ENCODE results near the gene ACSM6. TPM values are rescaled to one million over a fixed set of nuclear protein-coding genes. Genes with fewer than 3 reads are reported as not detected.
"Not testable (repeated sequence)": the region's sequence is repeated elsewhere in the genome, so short reads cannot be mapped to it uniquely, and the experiment has no call there.

The ACSM6 gene
- total and polyA plus RNA-seq, 5 donors from 2014 or later, result not detected

GRCh38 chr10:95201736-95202135 lies 7.7 kb downstream of the ACSM6 start:
- no peak overlapping the region for H3K4me3 Mint-ChIP-seq
- peaks cover 0 to 13% (median 0%) of the 10 kb centered on the region in 7 donors for H3K9me3 Mint-ChIP-seq
- Histone ChIP-seq H3K27ac (ENCODE audit: insufficient read depth, low read length, poor library complexity, severe bottlenecking) (no peak overlapping the region), H3K4me3 (ENCODE audit: low read depth, low read length) (no peak overlapping the region), H3K27me3 (ENCODE audit: control insufficient read depth, insufficient read depth, low read length) (no peaks in the 10 kb centered on the region), H3K4me1 (ENCODE audit: control insufficient read depth, insufficient read depth, low read length, poor library complexity, severe bottlenecking) (no peaks in the 10 kb centered on the region), H3K36me3 (ENCODE audit: control insufficient read depth, insufficient read depth, low read length) (no peaks in the 10 kb centered on the region), H3K9me3 (ENCODE audit: control insufficient read depth in 2 of 2, low read length in 2 of 2) (no peaks in the 10 kb centered on the region)
- H3K27me3 Mint-ChIP-seq, result peaks cover 8% of the 10 kb centered on the region
- no peak overlapping the region for H3K27ac Mint-ChIP-seq
- no peaks in the 10 kb centered on the region for H3K36me3 Mint-ChIP-seq
- DNase-seq, result no peak
- no peaks in the 10 kb centered on the region for H3K4me1 Mint-ChIP-seq
- no peak for ATAC-seq (ENCODE audit: low read depth in 2 of 2)

- peaks cover 0 to 13% (median 2%) of the 10 kb centered on the region in 7 donors for H3K9me3 Mint-ChIP-seq
- H3K4me1 Mint-ChIP-seq; H3K27me3 ChIP-seq (ENCODE audit: control insufficient read depth, insufficient read depth, low read length); ATAC-seq (ENCODE audit: low read depth in 2 of 2); H3K9me3 ChIP-seq (ENCODE audit: control insufficient read depth in 2 of 2, low read length in 2 of 2); H3K36me3 Mint-ChIP-seq; H3K36me3 ChIP-seq (ENCODE audit: control insufficient read depth, insufficient read depth, low read length); H3K4me3 Mint-ChIP-seq; DNase-seq; H3K27me3 Mint-ChIP-seq; H3K4me3 ChIP-seq (ENCODE audit: low read depth, low read length); H3K27ac Mint-ChIP-seq; H3K4me1 ChIP-seq (ENCODE audit: control insufficient read depth, insufficient read depth, low read length, poor library complexity, severe bottlenecking); H3K27ac ChIP-seq (ENCODE audit: insufficient read depth, low read length, poor library complexity, severe bottlenecking): not testable (repeated sequence)
Measured at GRCh38 chr10:95202865-95203264, 8.8 kb downstream of the ACSM6 start.

GRCh38 chr10:95208702-95209391 lies 14.8 kb downstream of the ACSM6 start:
- DNase-seq, result no peak
- no peaks in the 10 kb centered on the region for H3K4me1 ChIP-seq (ENCODE audit: control insufficient read depth, insufficient read depth, low read length, poor library complexity, severe bottlenecking)
- Mint-ChIP-seq H3K4me3 (no peak overlapping the region), H3K9me3 (peaks cover 0 to 7% (median 2%) of the 10 kb centered on the region in 7 donors), H3K4me1 (no peaks in the 10 kb centered on the region), H3K27me3 (no peaks in the 10 kb centered on the region), H3K27ac (no peak overlapping the region), H3K36me3 (no peaks in the 10 kb centered on the region)
- H3K36me3 ChIP-seq (ENCODE audit: control insufficient read depth, insufficient read depth, low read length), result no peaks in the 10 kb centered on the region
- no peak overlapping the region for H3K4me3 ChIP-seq (ENCODE audit: low read depth, low read length)
- no peak for ATAC-seq (ENCODE audit: low read depth in 2 of 2)
- H3K27ac ChIP-seq (ENCODE audit: insufficient read depth, low read length, poor library complexity, severe bottlenecking), result no peak overlapping the region
- no peaks in the 10 kb centered on the region for H3K9me3 ChIP-seq (ENCODE audit: control insufficient read depth in 2 of 2, low read length in 2 of 2)
- peaks cover 2% of the 10 kb centered on the region for H3K27me3 ChIP-seq (ENCODE audit: control insufficient read depth, insufficient read depth, low read length)

- H3K4me1 ChIP-seq (ENCODE audit: control insufficient read depth, insufficient read depth, low read length, poor library complexity, severe bottlenecking), result no peaks in the 10 kb centered on the region
- H3K27me3 ChIP-seq (ENCODE audit: control insufficient read depth, insufficient read depth, low read length), result peaks cover 2% of the 10 kb centered on the region
- DNase-seq (no peak), ATAC-seq (ENCODE audit: low read depth in 2 of 2) (no peak)
- H3K4me3 ChIP-seq (ENCODE audit: low read depth, low read length), result no peak overlapping the region
- H3K36me3 ChIP-seq (ENCODE audit: control insufficient read depth, insufficient read depth, low read length), result no peaks in the 10 kb centered on the region
- H3K4me3 Mint-ChIP-seq, result no peak overlapping the region
- H3K9me3 Mint-ChIP-seq, result peaks cover 0 to 6% (median 2%) of the 10 kb centered on the region in 7 donors
- H3K9me3 ChIP-seq (ENCODE audit: control insufficient read depth in 2 of 2, low read length in 2 of 2), result no peaks in the 10 kb centered on the region
- H3K27me3 Mint-ChIP-seq, result no peaks in the 10 kb centered on the region
- no peak overlapping the region for H3K27ac ChIP-seq (ENCODE audit: insufficient read depth, low read length, poor library complexity, severe bottlenecking)
- H3K4me1 Mint-ChIP-seq, result no peaks in the 10 kb centered on the region
- no peak overlapping the region for H3K27ac Mint-ChIP-seq
- H3K36me3 Mint-ChIP-seq, result no peaks in the 10 kb centered on the region
Measured at GRCh38 chr10:95209509-95210127, 15.6 kb downstream of the ACSM6 start.

- Histone ChIP-seq H3K27ac (ENCODE audit: insufficient read depth, low read length, poor library complexity, severe bottlenecking) (no peak overlapping the region), H3K27me3 (ENCODE audit: control insufficient read depth, insufficient read depth, low read length) (peaks cover 2% of the 10 kb centered on the region), H3K36me3 (ENCODE audit: control insufficient read depth, insufficient read depth, low read length) (no peaks in the 10 kb centered on the region), H3K9me3 (ENCODE audit: control insufficient read depth in 2 of 2, low read length in 2 of 2) (no peaks in the 10 kb centered on the region), H3K4me3 (ENCODE audit: low read depth, low read length) (no peak overlapping the region), H3K4me1 (ENCODE audit: control insufficient read depth, insufficient read depth, low read length, poor library complexity, severe bottlenecking) (no peaks in the 10 kb centered on the region)
- Mint-ChIP-seq H3K27ac (no peak overlapping the region), H3K27me3 (peaks cover 5% of the 10 kb centered on the region), H3K4me1 (no peaks in the 10 kb centered on the region), H3K36me3 (no peaks in the 10 kb centered on the region), H3K4me3 (no peak overlapping the region), H3K9me3 (peaks cover 0 to 8% (median 0%) of the 10 kb centered on the region in 7 donors)
- ATAC-seq (ENCODE audit: low read depth in 2 of 2) (no peak), DNase-seq (no peak)
Measured at GRCh38 chr10:95211606-95212279, 17.7 kb downstream of the ACSM6 start.

- Histone ChIP-seq H3K4me3 (ENCODE audit: low read depth, low read length) (no peak overlapping the region), H3K27ac (ENCODE audit: insufficient read depth, low read length, poor library complexity, severe bottlenecking) (no peak overlapping the region), H3K36me3 (ENCODE audit: control insufficient read depth, insufficient read depth, low read length) (no peaks in the 10 kb centered on the region), H3K9me3 (ENCODE audit: control insufficient read depth in 2 of 2, low read length in 2 of 2) (no peaks in the 10 kb centered on the region), H3K4me1 (ENCODE audit: control insufficient read depth, insufficient read depth, low read length, poor library complexity, severe bottlenecking) (no peaks in the 10 kb centered on the region), H3K27me3 (ENCODE audit: control insufficient read depth, insufficient read depth, low read length) (peaks cover 2% of the 10 kb centered on the region)
- Mint-ChIP-seq H3K36me3 (no peaks in the 10 kb centered on the region), H3K4me1 (no peaks in the 10 kb centered on the region), H3K4me3 (no peak overlapping the region), H3K9me3 (peaks cover 0 to 8% (median 0%) of the 10 kb centered on the region in 7 donors), H3K27ac (no peak overlapping the region), H3K27me3 (peaks cover 13% of the 10 kb centered on the region)
- ATAC-seq (ENCODE audit: low read depth in 2 of 2) (no peak), DNase-seq (no peak)
Measured at GRCh38 chr10:95214369-95214768, 20.3 kb downstream of the ACSM6 start.

- Histone ChIP-seq H3K4me3 (ENCODE audit: low read depth, low read length) (no peak overlapping the region), H3K4me1 (ENCODE audit: control insufficient read depth, insufficient read depth, low read length, poor library complexity, severe bottlenecking) (no peaks in the 10 kb centered on the region), H3K36me3 (ENCODE audit: control insufficient read depth, insufficient read depth, low read length) (no peaks in the 10 kb centered on the region), H3K9me3 (ENCODE audit: control insufficient read depth in 2 of 2, low read length in 2 of 2) (no peaks in the 10 kb centered on the region), H3K27me3 (ENCODE audit: control insufficient read depth, insufficient read depth, low read length) (peaks cover 2% of the 10 kb centered on the region), H3K27ac (ENCODE audit: insufficient read depth, low read length, poor library complexity, severe bottlenecking) (no peak overlapping the region)
- H3K4me3 Mint-ChIP-seq, result no peak overlapping the region
- ATAC-seq (ENCODE audit: low read depth in 2 of 2), result no peak
- H3K36me3 Mint-ChIP-seq, result no peaks in the 10 kb centered on the region
- no peak for DNase-seq
- H3K27me3 Mint-ChIP-seq, result peaks cover 14% of the 10 kb centered on the region
- no peaks in the 10 kb centered on the region for H3K4me1 Mint-ChIP-seq
- peaks cover 0 to 8% (median 0%) of the 10 kb centered on the region in 7 donors for H3K9me3 Mint-ChIP-seq
- no peak overlapping the region for H3K27ac Mint-ChIP-seq
Measured at GRCh38 chr10:95214793-95215192, 20.8 kb downstream of the ACSM6 start.

Measured in CD4-positive, CD25-positive, alpha-beta regulatory T cell (primary cell).